GM18909 (cell line): ENCODE measurements around the gene CWC15.
A peak's percentile ranks its signal among the peaks of the same experiment; 100 is the strongest.
"Not testable (repeated sequence)": the region's sequence is repeated elsewhere in the genome, so short reads cannot be mapped to it uniquely, and the experiment has no call there.

Experiments
- ATAC-seq: cut with Tn5 transposase; IDR thresholded peaks from one replicate; pipeline ENCODE4 v1.9.1; 2021; ENCODE audit warnings: mild to moderate bottlenecking; ENCODE audit not compliant: unreplicated experiment, poor library complexity

The CWC15 gene

GRCh38 chr11:94956963-94957362 lies 16.4 kb downstream of the CWC15 start:
- no peak for ATAC-seq

- ATAC-seq = no peak
These were observed 18.6 kb downstream of the CWC15 start for GRCh38 chr11:94954753-94955152.

GRCh38 chr11:94948070-94948617 lies 25.2 kb downstream of the CWC15 start:
- no peak for ATAC-seq

- no peak for ATAC-seq
These were observed 26.5 kb downstream of the CWC15 start for GRCh38 chr11:94946812-94947211.

- no peak for ATAC-seq
These were observed 32.2 kb downstream of the CWC15 start for GRCh38 chr11:94941131-94941530.

- ATAC-seq = no peak
These were observed 34.0 kb downstream of the CWC15 start for GRCh38 chr11:94939346-94939745.

GRCh38 chr11:94938095-94939055 lies 35.0 kb downstream of the CWC15 start:
- no peak for ATAC-seq

- ATAC-seq = no peak
These were observed 38.5 kb downstream of the CWC15 start for GRCh38 chr11:94934846-94935245.

- ATAC-seq = no peak
These were observed 39.0 kb downstream of the CWC15 start for GRCh38 chr11:94934362-94934761.

- no peak for ATAC-seq
These were observed 39.9 kb downstream of the CWC15 start for GRCh38 chr11:94933223-94934130.

GRCh38 chr11:94932503-94932902 lies 40.9 kb downstream of the CWC15 start:
- ATAC-seq = no peak

- ATAC-seq = not testable (repeated sequence)
These were observed 41.3 kb downstream of the CWC15 start for GRCh38 chr11:94932072-94932471.

- no peak for ATAC-seq
These were observed 45.0 kb downstream of the CWC15 start for GRCh38 chr11:94928117-94928990.

GRCh38 chr11:94926698-94927237 lies 46.6 kb downstream of the CWC15 start:
- no peak for ATAC-seq

GRCh38 chr11:94926271-94926625 lies 47.1 kb downstream of the CWC15 start:
- no peak for ATAC-seq

GRCh38 chr11:94925422-94926270 lies 47.7 kb downstream of the CWC15 start:
- ATAC-seq = peak; percentile 81

GRCh38 chr11:94924612-94925011 lies 48.7 kb downstream of the CWC15 start:
- no peak for ATAC-seq

- ATAC-seq = no peak
These were observed 49.2 kb downstream of the CWC15 start for GRCh38 chr11:94924171-94924572.

- no peak for ATAC-seq
These were observed 50.4 kb downstream of the CWC15 start for GRCh38 chr11:94923004-94923334.
